GOT3 (cell line): ENCODE measurements around the gene CCDC177.

ENCODE experiments used
- DNase-seq: peaks from one replicate; lab custom pipeline; 2025; ENCODE audit warnings: mixed read lengths; lab: John Stamatoyannopoulos, UW

CCDC177 gene

DNA sequence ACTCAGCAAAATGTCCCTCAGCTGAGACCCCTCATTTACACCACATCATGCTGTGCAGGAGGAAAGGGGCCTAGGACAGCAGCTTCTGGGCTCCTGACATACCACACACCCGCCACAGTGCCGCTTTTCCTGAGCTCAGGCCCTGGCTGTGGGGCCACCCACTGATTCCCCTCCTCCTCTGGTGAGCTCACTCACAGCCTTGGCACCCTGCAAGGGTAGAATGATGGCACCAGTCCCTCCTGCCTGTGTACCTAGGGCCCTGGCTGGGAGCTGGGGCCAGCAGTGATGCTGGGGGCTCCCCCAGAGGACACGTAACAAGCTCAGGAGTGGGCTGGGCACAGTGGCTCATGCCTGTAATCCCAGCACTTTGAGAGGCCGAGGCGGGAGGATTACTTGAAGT, 45.7 kb downstream of the CCDC177 start:
- DNase-seq: no peak

DNA sequence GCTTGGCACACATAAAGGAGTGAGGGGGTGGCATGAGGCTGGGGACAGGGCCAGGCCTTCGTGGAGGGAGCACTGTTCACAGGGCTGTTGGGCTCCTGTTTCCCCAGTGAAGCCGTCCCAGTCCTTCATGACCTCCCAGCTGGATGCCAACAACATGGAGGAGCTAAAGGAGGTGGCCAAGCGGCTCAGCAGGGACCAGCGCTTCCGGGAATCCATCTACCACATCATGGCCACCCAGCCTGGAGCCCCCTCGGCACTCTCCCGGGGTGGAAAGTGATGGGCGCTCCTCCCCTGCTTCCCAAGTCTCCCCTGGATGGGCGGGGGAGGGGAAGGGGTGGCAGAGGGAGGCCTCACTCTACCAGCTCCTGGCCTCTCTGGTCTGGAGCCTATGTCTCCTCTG, 46.5 kb downstream of the CCDC177 start:
- no peak for DNase-seq

DNA sequence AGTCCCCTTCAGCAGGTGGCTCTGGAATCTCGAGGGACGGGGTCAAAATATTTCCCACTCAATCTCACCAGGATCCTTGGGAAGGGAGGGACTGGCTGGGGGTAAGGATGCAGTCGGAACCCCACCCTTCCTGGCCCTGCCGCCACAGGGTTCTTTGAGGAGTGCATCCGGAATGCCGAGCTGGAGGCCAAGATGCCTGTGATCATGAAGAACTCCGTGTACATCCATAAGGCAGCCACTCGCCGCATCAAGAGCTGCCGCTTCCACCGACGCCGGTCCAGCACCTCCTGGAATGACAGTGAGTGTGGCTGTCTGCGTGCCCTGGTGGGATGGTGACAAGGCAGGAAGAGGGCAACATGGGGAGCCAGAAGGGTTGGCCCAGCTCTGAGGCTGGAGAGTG, 47.0 kb downstream of the CCDC177 start:
- DNase-seq: no peak

DNA sequence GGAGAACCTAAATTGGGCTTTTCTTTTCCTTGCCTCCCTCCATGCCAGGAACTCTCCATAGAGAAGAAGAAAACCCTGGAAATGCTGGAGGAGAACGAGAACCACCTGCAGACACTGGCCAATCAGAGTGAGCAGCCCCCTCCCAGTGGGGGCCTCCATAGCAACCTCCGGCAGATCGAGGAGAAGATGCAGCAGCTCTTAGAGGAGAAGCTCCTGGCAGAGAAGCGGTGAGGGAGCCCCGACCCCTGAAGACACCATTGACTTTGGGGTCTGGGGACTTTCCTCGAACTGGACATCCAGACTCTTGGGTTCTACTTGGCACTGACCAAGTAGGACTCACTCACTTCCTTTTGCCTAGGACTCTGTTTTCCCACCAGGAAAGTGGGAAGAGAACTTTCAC, 48.8 kb downstream of the CCDC177 start:
- DNase-seq: no peak

DNA sequence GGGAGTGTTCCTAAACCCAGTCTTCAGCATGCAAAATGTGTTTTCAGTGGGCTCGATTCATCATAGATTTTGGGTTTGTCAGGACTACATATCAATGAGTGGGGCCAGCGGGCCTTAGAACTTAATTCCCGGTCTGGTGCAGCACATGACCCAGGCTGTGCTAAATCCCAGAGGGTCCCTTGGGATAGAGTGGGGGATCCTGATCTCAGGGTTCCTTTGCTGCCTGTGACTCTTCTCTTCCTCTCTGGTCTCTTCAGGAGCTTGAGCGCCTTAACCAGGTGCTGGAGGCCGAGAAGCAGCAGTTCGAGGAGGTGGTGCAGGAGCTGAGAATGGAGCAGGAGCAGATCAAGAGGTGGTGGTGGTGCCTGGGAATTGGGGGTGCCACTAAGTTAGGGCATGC, 52.6 kb downstream of the CCDC177 start:
- no peak for DNase-seq
